Esophagus muscularis mucosa (tissue), 4 donors: ENCODE results near the gene DDX46.

Experiments used
- EP300 ChIP-seq: sonication (generic); formaldehyde crosslinking; IDR thresholded peaks from one replicate; pipeline ENCODE4 v1.6.1; 2017; ENCODE audit warnings: antibody characterized with exemption
- POLR2A ChIP-seq: fragments of 450-650 bp; IDR thresholded peaks from one replicate; pipeline ENCODE4 v1.6.1; 2017; ENCODE audit warnings: antibody characterized with exemption, moderate library complexity, mild to moderate bottlenecking, low read depth
- TF ChIP-seq, protein P1 (sequence below), 3 experiments: fragments of 200-600 bp in 2 of 3; fragments of 450-650 bp in 1 of 3; sonication (generic) in 2 of 3; IDR thresholded peaks; one replicate each; pipeline ENCODE4 v1.5.1; 2017 to 2019; ENCODE audit warnings: antibody characterized with exemption in 3 of 3, mild to moderate bottlenecking in 2 of 3, moderate library complexity in 1 of 3

DNA sequence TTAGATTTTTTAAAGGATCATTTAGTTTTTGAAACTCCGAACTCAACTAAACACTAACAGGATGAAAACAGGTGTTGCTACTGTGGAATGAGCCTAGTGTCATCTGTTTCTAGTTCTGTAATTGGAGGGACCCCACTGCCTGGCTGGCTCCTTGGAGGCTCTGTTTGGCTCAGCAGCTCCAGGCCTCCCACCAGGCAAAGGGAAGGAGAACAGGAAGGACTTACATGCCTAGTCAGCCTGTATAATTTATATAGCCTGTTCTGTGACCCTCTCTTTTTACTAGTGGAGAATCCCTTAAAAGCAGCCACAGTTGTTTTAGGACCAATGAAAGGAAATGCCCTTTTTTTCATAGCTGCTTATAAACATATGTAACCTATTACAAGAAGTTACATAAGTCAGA, 66.1 kb downstream of the DDX46 start:
- TF ChIP-seq, protein P1, sequence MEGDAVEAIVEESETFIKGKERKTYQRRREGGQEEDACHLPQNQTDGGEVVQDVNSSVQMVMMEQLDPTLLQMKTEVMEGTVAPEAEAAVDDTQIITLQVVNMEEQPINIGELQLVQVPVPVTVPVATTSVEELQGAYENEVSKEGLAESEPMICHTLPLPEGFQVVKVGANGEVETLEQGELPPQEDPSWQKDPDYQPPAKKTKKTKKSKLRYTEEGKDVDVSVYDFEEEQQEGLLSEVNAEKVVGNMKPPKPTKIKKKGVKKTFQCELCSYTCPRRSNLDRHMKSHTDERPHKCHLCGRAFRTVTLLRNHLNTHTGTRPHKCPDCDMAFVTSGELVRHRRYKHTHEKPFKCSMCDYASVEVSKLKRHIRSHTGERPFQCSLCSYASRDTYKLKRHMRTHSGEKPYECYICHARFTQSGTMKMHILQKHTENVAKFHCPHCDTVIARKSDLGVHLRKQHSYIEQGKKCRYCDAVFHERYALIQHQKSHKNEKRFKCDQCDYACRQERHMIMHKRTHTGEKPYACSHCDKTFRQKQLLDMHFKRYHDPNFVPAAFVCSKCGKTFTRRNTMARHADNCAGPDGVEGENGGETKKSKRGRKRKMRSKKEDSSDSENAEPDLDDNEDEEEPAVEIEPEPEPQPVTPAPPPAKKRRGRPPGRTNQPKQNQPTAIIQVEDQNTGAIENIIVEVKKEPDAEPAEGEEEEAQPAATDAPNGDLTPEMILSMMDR (IDR thresholded peaks at IDR 0.05): no peak
- TF ChIP-seq EP300: no peak
- TF ChIP-seq POLR2A: no peak
